GM12892 (cell line): ENCODE measurements around the gene APBB2.
A peak's percentile ranks its signal among the peaks of the same experiment; 100 is the strongest.

Experiments
- DNase-seq: peaks from one replicate; pipeline ENCODE4 v3.0.0; 2011; ENCODE audit not compliant: insufficient read length
- FAIRE-seq: peaks from 2 replicates; lab custom pipeline; 2011; peaks lifted over from hg19 to GRCh38; lab: Jason Lieb, UNC
- POLR2A ChIP-seq: IDR thresholded peaks from 2 replicates; pipeline ENCODE4 v1.6.1; 2011; ENCODE audit warnings: low read depth, low read length, control low read depth
- POLR2AphosphoS5 ChIP-seq: IDR thresholded peaks from 2 replicates; pipeline ENCODE4 v1.6.1; 2011; ENCODE audit warnings: low read depth, low read length, control low read depth
- TAF1 ChIP-seq: IDR thresholded peaks from 2 replicates; pipeline ENCODE4 v1.6.1; 2011; ENCODE audit warnings: low read depth, mild to moderate bottlenecking, control low read depth, low read length, borderline replicate concordance

Gene APBB2

DNA sequence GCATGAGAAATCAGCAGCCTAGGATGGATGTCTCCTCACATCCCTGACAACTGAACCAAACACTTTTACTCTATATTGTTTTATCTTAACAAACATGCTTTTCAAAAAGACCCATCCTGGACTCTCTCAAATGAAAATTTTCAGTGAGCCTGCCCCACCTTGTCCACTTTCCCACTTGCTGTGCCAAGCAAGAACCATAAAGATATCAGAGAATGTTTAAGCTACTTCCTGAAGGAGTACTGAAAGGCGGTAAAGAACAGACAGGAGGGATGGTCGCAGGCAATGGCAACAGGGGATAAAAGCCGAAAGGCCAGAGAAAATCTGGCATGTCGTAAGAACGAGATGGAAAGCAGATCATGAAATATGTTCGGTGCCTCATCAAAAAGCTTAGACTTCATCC is 10.5 kb downstream of the APBB2 start:
- TF ChIP-seq POLR2AphosphoS5, result no peak
- TF ChIP-seq POLR2A, result no peak
- no peak for TF ChIP-seq TAF1
- DNase-seq, result no peak
- FAIRE-seq, result no peak

DNA sequence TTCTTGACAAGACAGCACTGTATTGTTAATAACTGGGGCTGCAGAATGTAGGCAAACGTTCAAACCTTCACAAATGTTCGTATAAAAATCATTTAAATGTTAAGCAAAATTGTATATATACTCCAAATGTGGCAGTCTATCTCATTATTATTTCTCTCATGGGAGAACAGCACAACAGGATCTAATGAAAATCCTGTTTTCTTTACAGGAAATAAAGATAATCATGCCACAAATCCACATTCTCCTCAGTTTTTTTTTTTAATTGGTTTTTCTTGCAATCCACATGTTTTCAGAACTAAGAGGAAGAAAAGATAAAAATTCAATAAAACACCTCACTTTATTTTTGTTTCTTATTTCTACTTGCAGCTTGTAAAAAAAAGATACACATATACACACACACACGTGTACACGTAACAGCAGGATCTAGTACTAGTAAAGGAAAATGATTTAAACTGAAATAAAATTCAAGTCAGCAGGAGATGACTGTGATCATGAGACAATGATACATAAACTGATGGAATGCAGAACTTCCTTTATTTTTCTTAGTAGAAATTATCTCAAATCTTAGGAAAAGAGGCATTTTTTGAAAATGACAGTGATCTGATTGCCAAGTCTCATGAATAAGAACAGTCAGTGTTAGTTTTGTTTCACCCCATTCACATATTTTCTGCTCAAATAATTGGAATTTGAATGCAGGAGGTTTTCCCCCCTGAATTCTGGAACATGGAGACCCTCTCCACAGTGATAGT is 11.3 kb downstream of the APBB2 start:
- no peak for FAIRE-seq
- TF ChIP-seq TAF1 (no peak), POLR2A (no peak), POLR2AphosphoS5 (no peak)
- no peak for DNase-seq

DNA sequence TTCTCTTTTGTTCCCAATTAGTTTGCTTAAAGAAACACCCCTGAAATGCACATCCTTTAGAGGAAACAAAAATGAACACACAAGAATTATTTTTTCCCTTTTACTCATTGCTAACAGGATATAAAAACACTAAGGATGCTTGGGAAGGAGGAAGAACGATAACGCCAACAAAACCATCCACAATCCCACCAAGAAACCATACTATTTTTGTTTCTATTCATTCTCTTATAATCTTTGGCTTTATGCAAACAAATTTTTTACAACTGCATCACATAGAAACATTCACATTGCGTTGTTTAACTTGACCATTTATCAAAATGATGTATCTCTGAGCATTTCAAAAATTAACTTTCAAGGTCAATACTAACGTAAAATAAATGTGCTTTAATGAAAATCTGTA is 12.0 kb downstream of the APBB2 start:
- TF ChIP-seq POLR2A (no peak), POLR2AphosphoS5 (no peak), TAF1 (no peak)
- FAIRE-seq (no peak), DNase-seq (no peak)

DNA sequence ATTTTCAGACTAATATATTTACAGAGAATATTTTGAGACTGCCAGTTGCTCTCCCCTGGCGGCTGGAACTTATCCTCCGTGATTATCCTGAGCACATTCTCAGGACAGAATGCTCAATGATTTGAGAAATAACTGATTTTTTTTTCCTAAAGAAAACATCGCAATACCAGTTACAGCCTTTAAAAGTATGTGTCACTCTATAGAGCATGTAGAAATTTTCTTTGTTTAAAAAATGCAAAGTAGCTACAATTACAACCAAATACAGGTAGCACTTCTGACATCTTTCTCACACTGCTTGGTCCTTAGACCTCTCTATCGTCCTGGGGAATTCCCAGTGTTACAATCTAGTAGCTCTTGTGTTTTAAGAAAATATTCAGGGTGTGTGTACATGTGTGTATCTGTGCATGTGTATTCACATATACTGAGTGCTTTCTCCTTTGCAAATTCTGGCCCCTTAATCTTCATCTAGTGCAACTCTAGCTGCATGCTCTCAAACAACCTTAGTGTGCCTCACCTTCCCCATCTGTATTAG is 13.8 kb downstream of the APBB2 start:
- FAIRE-seq, result peak; percentile 62
- DNase-seq, result no peak
- TF ChIP-seq POLR2AphosphoS5 (no peak), TAF1 (no peak), POLR2A (no peak)

DNA sequence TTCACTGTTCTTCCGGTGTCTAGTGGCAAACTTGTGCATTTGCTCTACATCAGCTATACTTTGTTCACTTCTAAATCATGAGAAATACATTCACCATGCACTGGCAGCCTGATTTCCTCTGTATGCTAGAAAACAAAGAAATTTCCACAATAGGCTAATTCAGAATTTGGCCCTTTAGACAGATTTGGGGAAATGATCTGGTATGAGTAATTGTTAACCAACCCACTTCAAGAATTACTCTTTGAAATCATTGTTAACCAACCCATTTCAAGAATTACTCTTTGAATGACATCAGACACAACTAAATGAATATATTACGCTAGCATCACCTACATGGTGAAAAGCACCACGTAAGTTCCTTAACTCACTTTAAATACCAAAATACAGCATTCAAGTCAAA is 14.6 kb downstream of the APBB2 start:
- TF ChIP-seq POLR2A, result no peak
- TF ChIP-seq POLR2AphosphoS5, result no peak
- TF ChIP-seq TAF1, result no peak
- DNase-seq (no peak), FAIRE-seq (peak; percentile 65)

DNA sequence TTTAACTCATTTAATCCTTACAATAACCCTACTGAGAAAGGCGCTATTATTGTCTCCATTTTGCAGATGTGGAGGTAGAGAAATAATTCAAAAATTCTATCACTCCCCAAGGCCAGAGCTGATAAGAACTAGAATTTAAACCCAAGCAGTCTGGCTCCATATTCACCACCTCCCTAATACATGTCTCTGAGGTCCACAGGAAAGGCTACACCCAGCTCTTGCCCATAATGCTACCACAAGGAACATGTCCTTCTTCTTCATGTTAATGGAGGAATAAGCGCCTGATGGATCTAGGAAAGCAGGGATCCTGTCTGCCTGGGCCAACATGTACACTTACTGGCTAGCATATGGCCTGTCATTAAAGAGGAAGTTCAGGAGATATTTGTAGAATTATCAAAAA is 16.3 kb downstream of the APBB2 start:
- DNase-seq (no peak), FAIRE-seq (no peak)
- TF ChIP-seq TAF1 (no peak), POLR2AphosphoS5 (no peak), POLR2A (no peak)

DNA sequence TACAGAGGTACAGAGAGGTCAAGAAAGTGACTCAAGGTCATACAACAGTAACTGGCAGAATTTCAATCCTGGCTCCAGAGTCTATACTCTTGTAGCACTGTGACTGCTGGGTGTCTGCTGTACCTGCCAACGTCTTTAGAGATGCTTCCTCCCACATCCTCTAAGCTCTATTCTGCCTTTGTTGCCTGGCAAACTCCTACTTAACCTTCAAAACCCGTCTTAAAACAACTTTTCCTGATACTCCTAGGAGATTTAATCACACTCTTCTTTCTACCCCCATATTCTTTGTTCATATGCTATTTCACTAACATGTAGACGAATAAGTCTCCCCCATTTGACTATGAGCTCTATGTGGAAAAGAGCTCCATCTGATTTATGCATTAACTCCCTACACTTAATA is 16.8 kb downstream of the APBB2 start:
- FAIRE-seq (peak; percentile 44), DNase-seq (no peak)
- TF ChIP-seq POLR2A (no peak), TAF1 (no peak), POLR2AphosphoS5 (no peak)

DNA sequence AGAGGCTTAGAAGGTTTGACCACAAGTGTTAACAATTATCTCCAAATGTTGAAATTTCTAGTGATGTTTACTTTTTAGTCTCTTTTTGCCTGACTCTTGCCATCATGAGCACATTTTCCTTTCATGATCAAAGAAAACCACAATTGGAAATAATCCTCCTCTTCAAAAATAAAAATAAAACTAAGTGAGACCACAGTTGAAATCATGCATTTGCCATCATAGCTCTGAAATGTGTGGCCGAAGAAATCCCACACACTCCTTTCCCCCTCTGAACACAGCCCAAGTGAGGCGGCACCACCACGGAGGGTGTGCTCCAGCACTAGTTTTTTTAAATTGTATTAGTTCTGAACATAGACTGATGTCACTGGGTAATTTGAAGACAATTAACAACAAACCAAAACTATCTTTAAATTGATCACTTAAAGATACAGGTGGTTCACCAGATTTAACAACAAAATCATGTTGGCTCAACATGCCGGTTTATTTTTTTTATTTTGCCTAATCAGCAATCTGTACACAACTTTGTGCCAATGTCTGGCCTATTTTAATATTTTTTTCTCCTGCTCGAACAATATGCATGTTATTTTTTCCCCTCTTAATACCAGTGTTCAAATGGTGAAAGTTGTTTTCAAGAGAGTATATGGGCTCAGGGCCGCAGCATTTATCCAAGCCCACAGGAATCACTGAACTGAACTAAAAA is 17.6 kb downstream of the APBB2 start:
- FAIRE-seq, result no peak
- TF ChIP-seq TAF1 (no peak), POLR2AphosphoS5 (no peak), POLR2A (no peak)
- DNase-seq, result no peak

DNA sequence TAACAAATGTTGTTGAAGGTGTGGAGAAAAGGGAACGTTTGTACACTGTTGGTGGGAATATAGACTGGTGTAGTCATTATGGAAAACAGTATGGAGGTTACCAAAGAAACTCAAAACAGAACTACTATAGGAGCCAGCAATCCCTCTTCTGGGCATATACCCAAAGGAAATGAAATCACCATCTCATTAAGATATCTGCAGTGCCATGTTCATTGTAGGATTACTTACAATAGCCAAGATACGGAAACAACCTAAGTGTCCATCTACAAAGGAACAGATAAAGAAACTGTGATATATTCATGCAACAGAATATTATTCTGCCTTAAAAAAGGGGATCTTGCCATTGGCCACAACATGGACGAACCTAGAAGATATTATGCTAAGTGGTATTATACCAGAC is 22.2 kb downstream of the APBB2 start:
- FAIRE-seq, result peak; percentile 50
- no peak for DNase-seq
- TF ChIP-seq TAF1, result no peak
- no peak for TF ChIP-seq POLR2A
- TF ChIP-seq POLR2AphosphoS5, result no peak

DNA sequence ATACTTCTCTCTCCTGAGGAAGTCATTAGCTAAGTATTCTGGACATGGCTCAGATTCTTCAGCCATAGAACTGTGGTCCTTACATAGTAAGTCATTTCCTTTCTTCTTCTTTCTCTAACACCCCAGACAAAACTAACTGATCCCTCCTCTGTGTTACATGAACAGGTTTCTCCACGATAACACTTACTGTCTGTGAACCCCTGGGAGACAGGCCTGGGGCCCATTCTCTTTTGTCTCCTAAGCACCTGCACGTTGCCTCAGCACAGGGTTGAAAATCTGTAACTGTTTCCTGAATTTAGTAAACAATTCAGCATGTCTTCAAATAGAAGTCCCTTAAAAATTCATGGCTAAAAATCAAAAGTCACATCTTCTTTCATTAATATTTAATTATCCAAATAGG is 24.7 kb downstream of the APBB2 start:
- no peak for TF ChIP-seq POLR2AphosphoS5
- no peak for TF ChIP-seq TAF1
- TF ChIP-seq POLR2A, result no peak
- no peak for DNase-seq
- no peak for FAIRE-seq

DNA sequence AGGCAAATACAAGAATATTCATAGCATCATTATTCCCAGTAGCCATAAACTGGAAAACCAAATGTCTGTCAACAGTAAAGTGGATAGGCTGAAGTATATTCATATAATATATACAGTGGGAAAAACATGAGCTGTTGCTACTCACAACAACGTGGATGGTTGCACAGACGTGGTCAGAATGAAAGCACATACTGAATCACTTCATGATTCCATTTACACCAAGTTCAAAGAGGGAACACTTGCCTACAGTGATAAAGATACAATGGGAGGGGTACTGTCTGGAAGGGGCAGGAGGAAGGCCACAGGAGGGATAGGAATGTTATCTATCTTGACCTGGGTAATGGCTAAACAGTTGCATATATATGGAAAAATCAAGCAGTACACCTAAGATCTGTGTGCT is 25.3 kb downstream of the APBB2 start:
- no peak for TF ChIP-seq POLR2A
- no peak for TF ChIP-seq TAF1
- TF ChIP-seq POLR2AphosphoS5, result no peak
- DNase-seq (no peak), FAIRE-seq (peak; percentile 89)
